ENCODE results near the gene ANKMY1. TPM values are rescaled to one million over a fixed set of nuclear protein-coding genes. Genes with fewer than 3 reads are reported as not detected.

ANKMY1 gene
- total RNA-seq, 1 experiment from 2014 or later = 28.3 TPM

GRCh38 chr2:240571314-240571973, 13.7 kb upstream of the ANKMY1 start:
- Histone ChIP-seq H3K9me2 (ENCODE audit: insufficient read depth) (no peaks in the 10 kb centered on the region), H3K4me2 (ENCODE audit: low read length) (no peak overlapping the region), H3K79me2 (ENCODE audit: insufficient read depth, low read length) (peaks cover 35% of the 10 kb centered on the region; the same call in 1 of the 2 replicates), H3K4me3 (replicated peaks in 1 of 2; ENCODE audit: low read depth in 1 of 2, low read length in 2 of 2) (no peak overlapping the region), H3K9ac (ENCODE audit: low read length) (no peak overlapping the region), H3K27ac (ENCODE audit: low read depth, low read length) (no peak overlapping the region), H3K9me3 (ENCODE audit: control insufficient read depth in 1 of 2, insufficient read depth in 1 of 2, low read depth in 1 of 2, low read length in 2 of 2) (no peaks in the 10 kb centered on the region), H2AFZ (ENCODE audit: low read depth, low read length, poor library complexity, severe bottlenecking) (no peak overlapping the region), H3K4me1 (ENCODE audit: control insufficient read depth in 1 of 2, insufficient read depth in 2 of 2, low read length in 2 of 2) (peaks cover 22 to 35% of the 10 kb centered on the region in 2 experiments), H3K36me3 (ENCODE audit: control insufficient read depth in 1 of 2, insufficient read depth in 2 of 2, low read length in 2 of 2) (no peaks in the 10 kb centered on the region), H4K20me1 (ENCODE audit: insufficient read depth) (no peaks in the 10 kb centered on the region), H3K27me3 (ENCODE audit: insufficient read depth, low read length) (no peaks in the 10 kb centered on the region)
- DNase-seq (ENCODE audit: low read depth, low spot score) (no peak), ATAC-seq (no peak)
- TF ChIP-seq SRF (IDR thresholded peaks at IDR 0.05; ENCODE audit: low read depth) = no peak
- TF ChIP-seq FOSL1 (IDR thresholded peaks at IDR 0.05; ENCODE audit: low read depth) = no peak
- TF ChIP-seq JUND (IDR thresholded peaks at IDR 0.05) = no peak
- TF ChIP-seq ATF3 (IDR thresholded peaks at IDR 0.05) = no peak
- no peak for TF ChIP-seq ELF1 (IDR thresholded peaks at IDR 0.05; ENCODE audit: borderline replicate concordance, low read depth)
- TF ChIP-seq RAD21 (IDR thresholded peaks at IDR 0.05; ENCODE audit: low read depth) = no peak
- TF ChIP-seq ZFX (IDR thresholded peaks at IDR 0.05) = no peak
- TF ChIP-seq YY1 (IDR thresholded peaks at IDR 0.05; ENCODE audit: extremely low read depth, insufficient replicate concordance, low read depth, low read length) = no peak
- TF ChIP-seq CTCF (IDR thresholded peaks at IDR 0.05 in 2 of 3, conservative IDR thresholded peaks at IDR 0.05 in 1 of 3; ENCODE audit: borderline replicate concordance in 1 of 3, insufficient read depth in 1 of 3, low read depth in 2 of 3, low read length in 2 of 3) = no peak
- TF ChIP-seq EGR1 (IDR thresholded peaks at IDR 0.05; ENCODE audit: low read depth) = no peak
- TF ChIP-seq ZNF274 (IDR thresholded peaks at IDR 0.05; ENCODE audit: low read depth, low read length) = no peak
- no peak for TF ChIP-seq SIN3A (IDR thresholded peaks at IDR 0.05; ENCODE audit: low read depth)
- TF ChIP-seq POLR2A (IDR thresholded peaks at IDR 0.05; ENCODE audit: borderline replicate concordance, extremely low read depth, insufficient read depth, insufficient read length) = no peak
- TF ChIP-seq TCF7L2 (IDR thresholded peaks at IDR 0.05; ENCODE audit: borderline replicate concordance, extremely low read depth, insufficient read depth, insufficient read length) = no peak
- TF ChIP-seq REST (IDR thresholded peaks at IDR 0.05; ENCODE audit: low read depth) = no peak
- TF ChIP-seq EZH2phosphoT487 (IDR thresholded peaks at IDR 0.05; ENCODE audit: borderline replicate concordance) = no peak
- no peak for TF ChIP-seq POLR2AphosphoS5 (IDR thresholded peaks at IDR 0.05; ENCODE audit: low read depth, low read length)
- TF ChIP-seq ZBTB33 (IDR thresholded peaks at IDR 0.05; ENCODE audit: extremely low read depth, insufficient replicate concordance, low read length) = no peak
- TF ChIP-seq SP1 (IDR thresholded peaks at IDR 0.05; ENCODE audit: low read depth) = no peak
- intact Hi-C loops (cut with micrococcal nuclease) = no loop called here
- POLR2A ChIA-PET = interaction anchor here (0.8 kb wide), 1 partner anchor 15 kb away, joined by 3 read pairs; the partner anchor contains the start of gene CAPN10
- RAD21 ChIA-PET (ENCODE audit: low non-redundant PET in 1 of 2, low total read pairs in 2 of 2, uncharacterized antibody in 2 of 2, unreplicated experiment in 2 of 2) = no interaction called here
- BruUV-seq (replicated peaks) = TSS peak; percentile 9
- CTCF ChIA-PET = no interaction called here

Measured in HCT116 (cell line).